SU-DHL-6 (cell line): ENCODE data around the gene B3GNT9.

Experiments used
- H2AFZ ChIP-seq: fragments of 200-600 bp; sonication (generic); 2 replicates; pipeline ENCODE4 v1.6.1; 2014; ENCODE audit warnings: low read depth, mild to moderate bottlenecking, moderate library complexity, mixed read lengths, antibody characterized with exemption, low read length; ENCODE audit not compliant: severe bottlenecking
- H3F3A ChIP-seq: fragments of 200-600 bp; shearing (Covaris generic); 2 replicates; pipeline ENCODE4 v1.6.0; 2016; ENCODE audit warnings: antibody characterized with exemption, mild to moderate bottlenecking; ENCODE audit not compliant: insufficient read depth
- H3K27ac ChIP-seq: fragments of 200-600 bp; sonication (generic); 2 replicates; pipeline ENCODE4 v1.5.1; 2016; ENCODE audit warnings: low read depth, mild to moderate bottlenecking, low read length, moderate library complexity, mixed read lengths
- H3K27me3 ChIP-seq: fragments of 200-600 bp; sonication (generic), shearing (Covaris generic); 2 replicates; pipeline ENCODE4 v1.6.0; 2014; ENCODE audit warnings: mild to moderate bottlenecking, low read length
- H3K36me3 ChIP-seq: fragments of 200-600 bp; sonication (generic); 2 replicates; pipeline ENCODE4 v1.6.1; 2014; ENCODE audit warnings: mild to moderate bottlenecking, low read length, mixed read lengths
- H3K4me2 ChIP-seq: fragments of 300-600, 200-600 bp; shearing (Covaris generic), sonication (generic); 2 replicates; pipeline ENCODE4 v1.6.0; 2014; ENCODE audit warnings: low read length, low read depth, mild to moderate bottlenecking; ENCODE audit not compliant: poor library complexity, severe bottlenecking
- H3K4me3 ChIP-seq: fragments of 200-600 bp; sonication (generic); 2 replicates; pipeline ENCODE4 v1.5.1; 2014; ENCODE audit warnings: antibody characterized with exemption, low read length, mild to moderate bottlenecking, mixed read lengths; ENCODE audit not compliant: insufficient read depth, poor library complexity, severe bottlenecking
- H3K79me2 ChIP-seq: fragments of 200-600 bp; sonication (generic); 2 replicates; pipeline ENCODE4 v1.6.1; 2014; ENCODE audit warnings: mild to moderate bottlenecking, low read length, moderate library complexity; ENCODE audit not compliant: insufficient read depth
- H3K9ac ChIP-seq: fragments of 200-600 bp; sonication (generic); 2 replicates; pipeline ENCODE4 v1.7.0; 2014; ENCODE audit warnings: mild to moderate bottlenecking, low read length
- H3K9me2 ChIP-seq: fragments of 200-600 bp; sonication (generic); replicated peaks from 2 replicates; pipeline ENCODE4 v1.6.1; 2014; ENCODE audit warnings: low read length; ENCODE audit not compliant: insufficient read depth
- H3K9me3 ChIP-seq: fragments of 200-600 bp; sonication (generic); 2 replicates; pipeline ENCODE4 v1.6.1; 2014; ENCODE audit warnings: low read length, mixed read lengths; ENCODE audit not compliant: insufficient read depth
- H4K20me1 ChIP-seq: fragments of 200-600 bp; sonication (generic); 2 replicates; pipeline ENCODE4 v1.6.1; 2014; ENCODE audit warnings: low read depth, mild to moderate bottlenecking, antibody characterized with exemption, low read length, moderate library complexity, mixed read lengths
- CTCF ChIP-seq: fragments of 200-600 bp; sonication (generic); IDR thresholded peaks from one replicate; pipeline ENCODE4 v1.5.1; 2017; ENCODE audit warnings: antibody characterized with exemption, mild to moderate bottlenecking, low read length, moderate library complexity; ENCODE audit not compliant: insufficient read depth, poor library complexity, severe bottlenecking
- EZH2phosphoT487 ChIP-seq: fragments of 200-600 bp; sonication (generic), shearing (Covaris generic); conservative IDR thresholded peaks from 2 replicates; pipeline ENCODE4 v1.6.1; 2018; ENCODE audit warnings: mild to moderate bottlenecking, antibody characterized with exemption, low read length, moderate library complexity, mixed read lengths

B3GNT9 gene

GRCh38 chr16:67184453-67184994, 33.7 kb upstream of the B3GNT9 start:
- H3K36me3 ChIP-seq, result no peaks in the 10 kb centered on the region
- peak overlapping the region; percentile 88 for H3K4me2 ChIP-seq
- peak overlapping the region; percentile 67 for H3K9ac ChIP-seq
- peak overlapping the region; percentile 87 for H2AFZ ChIP-seq
- no peaks in the 10 kb centered on the region for H3K9me2 ChIP-seq
- H3K79me2 ChIP-seq, result no peaks in the 10 kb centered on the region
- H3K4me3 ChIP-seq, result peak overlapping the region; percentile 79
- no peaks in the 10 kb centered on the region for H3K27me3 ChIP-seq
- no peaks in the 10 kb centered on the region for H3K9me3 ChIP-seq
- TF ChIP-seq EZH2phosphoT487, result no peak
- no peak for TF ChIP-seq CTCF
- H4K20me1 ChIP-seq, result no peaks in the 10 kb centered on the region
- H3K27ac ChIP-seq, result no peak overlapping the region
- no peaks in the 10 kb centered on the region for H3F3A ChIP-seq

- Histone ChIP-seq H3K9me2 (no peaks in the 10 kb centered on the region), H3K9me3 (no peaks in the 10 kb centered on the region), H3K27ac (peak within 1 kb of the TSS; percentile 58), H3F3A (no peaks in the 10 kb centered on the region), H3K27me3 (no peaks in the 10 kb centered on the region), H3K79me2 (no peaks in the 10 kb centered on the region), H3K9ac (peak within 1 kb of the TSS; percentile 67), H2AFZ (peak within 1 kb of the TSS; percentile 87), H3K4me2 (peak within 1 kb of the TSS; percentile 88), H3K4me3 (peak within 1 kb of the TSS; percentile 79), H3K36me3 (no peaks in the 10 kb centered on the region), H4K20me1 (no peaks in the 10 kb centered on the region)
- TF ChIP-seq EZH2phosphoT487 (no peak), CTCF (no peak)
These were observed 33.0 kb upstream of the B3GNT9 start, which contains the start of gene MATCAP1 for GRCh38 chr16:67183627-67184452. Gene MATCAP1 (minus strand): TSS chr16:67183963. CDS start chr16:67180610, 3,353 bp downstream.

DNA sequence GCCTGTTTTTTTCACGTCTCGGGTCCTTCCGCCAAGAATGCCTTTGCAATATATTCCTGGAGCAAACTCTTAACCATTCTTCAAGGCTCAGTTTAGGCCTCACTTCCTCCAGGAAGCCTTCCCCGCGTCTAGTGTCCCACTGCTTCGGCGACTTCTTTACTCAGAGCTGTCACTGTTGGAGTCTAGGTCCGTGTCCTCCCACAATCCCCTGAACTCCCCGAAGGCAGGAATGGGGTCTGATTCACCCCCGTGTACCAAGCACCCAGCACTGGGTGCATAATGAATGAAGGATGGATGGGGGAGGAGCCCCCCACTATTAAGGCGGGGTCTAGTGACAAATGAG, 32.5 kb upstream of the B3GNT9 start:
- no peaks in the 10 kb centered on the region for H3F3A ChIP-seq
- no peaks in the 10 kb centered on the region for H3K79me2 ChIP-seq
- peak overlapping the region; percentile 88 for H3K4me2 ChIP-seq
- peak overlapping the region; percentile 67 for H3K9ac ChIP-seq
- no peaks in the 10 kb centered on the region for H3K9me2 ChIP-seq
- no peak overlapping the region for H3K27ac ChIP-seq
- H2AFZ ChIP-seq, result peak overlapping the region; percentile 87
- no peaks in the 10 kb centered on the region for H4K20me1 ChIP-seq
- no peaks in the 10 kb centered on the region for H3K36me3 ChIP-seq
- no peaks in the 10 kb centered on the region for H3K27me3 ChIP-seq
- TF ChIP-seq CTCF (no peak), EZH2phosphoT487 (no peak)
- H3K4me3 ChIP-seq, result peak overlapping the region; percentile 79
- H3K9me3 ChIP-seq, result no peaks in the 10 kb centered on the region
